Erythroblast (primary cell): Measurements from ENCODE around the gene MAD1L1.

Source experiments
- GATA1 ChIP-seq: IDR thresholded peaks from 2 replicates; pipeline ENCODE4 v1.6.1; 2011; ENCODE audit warnings: low read depth, mild to moderate bottlenecking, control low read depth, low read length, moderate library complexity
- POLR2A ChIP-seq: IDR thresholded peaks from 2 replicates; pipeline ENCODE4 v1.6.1; 2011; ENCODE audit warnings: mild to moderate bottlenecking, low read length

DNA sequence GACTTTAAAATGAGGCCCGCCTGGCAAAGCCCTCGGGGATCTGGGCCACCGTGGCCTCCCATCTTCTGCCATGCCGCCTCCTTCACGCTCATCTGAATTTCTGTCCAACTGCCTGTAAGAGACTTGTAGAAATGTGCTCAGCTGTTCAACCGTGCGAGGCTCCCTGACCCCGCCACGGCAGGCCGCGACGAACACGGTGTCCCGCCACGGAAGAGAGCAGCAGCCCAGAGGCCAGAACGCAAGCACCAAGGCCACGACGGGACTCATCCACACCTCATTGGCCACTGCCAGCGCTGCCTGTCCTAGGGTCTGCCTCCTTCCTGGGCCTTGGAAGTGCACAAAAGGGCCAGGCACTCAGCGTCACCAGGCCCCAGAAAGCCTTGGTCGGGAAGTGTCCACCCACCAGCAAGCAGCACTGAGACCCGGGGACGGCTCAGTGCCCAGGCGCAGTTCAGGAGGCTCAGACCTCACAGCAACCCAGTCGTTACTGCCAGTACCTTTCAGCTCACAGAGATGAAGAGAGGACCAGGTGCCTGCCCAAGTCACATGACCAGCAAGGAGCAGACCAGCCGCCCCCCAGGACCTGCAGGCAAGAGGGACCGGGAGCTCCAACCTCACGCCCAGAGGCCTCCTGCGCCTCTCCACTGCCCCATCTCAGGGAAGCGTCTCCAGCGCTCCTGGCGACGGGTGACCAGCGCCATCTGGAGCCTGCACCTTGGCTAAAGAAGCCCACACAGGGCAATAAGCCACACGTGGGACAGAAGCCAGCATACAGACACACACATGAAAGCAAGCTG, 85.9 kb downstream of the MAD1L1 start:
- TF ChIP-seq POLR2A (no peak), GATA1 (no peak)
